ENCODE results near the gene HOXA11.

Gene HOXA11

GRCh38 chr7:27134392-27134791 lies 50.6 kb downstream of the HOXA11 start:
- Histone ChIP-seq H3K4me3 (ENCODE audit: insufficient read depth in 1 of 2, low read depth in 1 of 2, low read length in 2 of 2) (peak overlapping the region in 1 of 2 experiments; percentile 32), H4K91ac (ENCODE audit: low read length) (no peak overlapping the region), H3K23ac (ENCODE audit: low read length in 2 of 2) (no peak overlapping the region), H2AFZ (ENCODE audit: low read depth, low read length) (no peak overlapping the region), H3K36me3 (ENCODE audit: control insufficient read depth in 1 of 2, insufficient read depth in 2 of 2, low read depth in 1 of 2, low read length in 2 of 2) (peaks cover 0 to 3% of the 10 kb centered on the region in 2 experiments), H4K8ac (ENCODE audit: low read length) (no peak overlapping the region), H3K4ac (ENCODE audit: low read depth in 1 of 2, low read length in 2 of 2) (no peak overlapping the region), H3K9ac (ENCODE audit: low read length) (peak overlapping the region; percentile 77), H3K18ac (ENCODE audit: low read depth in 1 of 2, low read length in 2 of 2) (no peak overlapping the region), H3K4me2 (ENCODE audit: low read length, poor library complexity, severe bottlenecking) (no peak overlapping the region), H2BK15ac (ENCODE audit: low read depth, poor library complexity, severe bottlenecking) (no peak overlapping the region), H3K14ac (ENCODE audit: low read length in 2 of 2) (no peak overlapping the region), H3K27ac (ENCODE audit: low read length, poor library complexity, severe bottlenecking) (no peak overlapping the region), H3K27me3 (ENCODE audit: control insufficient read depth in 1 of 2, insufficient read depth in 1 of 2, low read length in 2 of 2) (no peaks in the 10 kb centered on the region), H3K4me1 (ENCODE audit: control insufficient read depth, insufficient read depth, low read depth, low read length) (peaks cover 9% of the 10 kb centered on the region), H2AK5ac (ENCODE audit: low read length, severe bottlenecking) (no peak overlapping the region), H3K9me3 (ENCODE audit: control insufficient read depth, low read length) (no peaks in the 10 kb centered on the region), H3K79me1 (replicated peaks; ENCODE audit: low read length, poor library complexity, severe bottlenecking) (no peaks in the 10 kb centered on the region), H2BK120ac (ENCODE audit: low read depth, low read length) (no peak overlapping the region), H2BK12ac (ENCODE audit: low read length in 2 of 2) (no peak overlapping the region), H2BK5ac (ENCODE audit: low read depth, low read length, poor library complexity, severe bottlenecking) (no peak overlapping the region)
- peak; percentile 49 for DNase-seq
- WGBS: 52% methylated on average over 2 of the region's 2 CpGs

- H2BK15ac ChIP-seq (ENCODE audit: low read depth, poor library complexity, severe bottlenecking): no peak overlapping the region
- peaks cover 13% of the 10 kb centered on the region for H3K4me1 ChIP-seq (ENCODE audit: control insufficient read depth, insufficient read depth, low read depth, low read length)
- no peak for DNase-seq
- H2BK120ac ChIP-seq (ENCODE audit: low read depth, low read length): no peak overlapping the region
- H3K9ac ChIP-seq (ENCODE audit: low read length): peak overlapping the region; percentile 77
- no peak overlapping the region for H3K14ac ChIP-seq (ENCODE audit: low read length in 2 of 2)
- H2AFZ ChIP-seq (ENCODE audit: low read depth, low read length): no peak overlapping the region
- no peak overlapping the region for H4K8ac ChIP-seq (ENCODE audit: low read length)
- no peak overlapping the region for H3K23ac ChIP-seq (ENCODE audit: low read length in 2 of 2)
- H3K27ac ChIP-seq (ENCODE audit: low read length, poor library complexity, severe bottlenecking): no peak overlapping the region
- no peak overlapping the region for H2AK5ac ChIP-seq (ENCODE audit: low read length, severe bottlenecking)
- WGBS: 46% methylated on average over 14 of the region's 18 CpGs
- peak overlapping the region in 1 of 2 experiments; percentile 32 for H3K4me3 ChIP-seq (ENCODE audit: insufficient read depth in 1 of 2, low read depth in 1 of 2, low read length in 2 of 2)
- no peak overlapping the region for H3K4me2 ChIP-seq (ENCODE audit: low read length, poor library complexity, severe bottlenecking)
- H4K91ac ChIP-seq (ENCODE audit: low read length): no peak overlapping the region
- H3K9me3 ChIP-seq (ENCODE audit: control insufficient read depth, low read length): no peaks in the 10 kb centered on the region
- H3K4ac ChIP-seq (ENCODE audit: low read depth in 1 of 2, low read length in 2 of 2): no peak overlapping the region
- no peaks in the 10 kb centered on the region for H3K79me1 ChIP-seq (replicated peaks; ENCODE audit: low read length, poor library complexity, severe bottlenecking)
- H3K27me3 ChIP-seq (ENCODE audit: control insufficient read depth in 1 of 2, insufficient read depth in 1 of 2, low read length in 2 of 2): no peaks in the 10 kb centered on the region
- no peak overlapping the region for H2BK12ac ChIP-seq (ENCODE audit: low read length in 2 of 2)
- no peak overlapping the region for H2BK5ac ChIP-seq (ENCODE audit: low read depth, low read length, poor library complexity, severe bottlenecking)
- H3K36me3 ChIP-seq (ENCODE audit: control insufficient read depth in 1 of 2, insufficient read depth in 2 of 2, low read depth in 1 of 2, low read length in 2 of 2): peaks cover 0 to 6% of the 10 kb centered on the region in 2 experiments
- H3K18ac ChIP-seq (ENCODE audit: low read depth in 1 of 2, low read length in 2 of 2): no peak overlapping the region
Measured at GRCh38 chr7:27133409-27134231, 51.4 kb downstream of the HOXA11 start.

DNA sequence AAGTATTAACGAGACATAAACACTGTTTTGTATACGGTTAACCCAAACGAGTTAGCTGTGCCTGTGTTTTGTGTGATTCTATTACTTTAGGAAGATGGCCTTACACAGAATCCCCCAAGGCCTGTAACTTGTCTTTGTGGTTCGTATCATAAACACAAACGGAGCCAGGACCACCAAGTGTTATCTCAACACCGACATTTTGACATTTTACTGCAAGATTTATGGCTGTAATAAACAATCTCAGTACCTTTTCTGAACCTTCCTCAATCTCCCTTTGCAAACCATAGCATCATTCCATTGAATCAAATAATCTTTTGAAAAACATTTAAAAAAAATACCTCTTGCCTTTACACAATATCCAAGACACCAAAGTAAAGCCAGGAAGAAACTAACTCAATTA lies 52.1 kb downstream of the HOXA11 start:
- Histone ChIP-seq H3K4ac (ENCODE audit: low read depth in 1 of 2, low read length in 2 of 2) (no peak overlapping the region), H3K14ac (ENCODE audit: low read length in 2 of 2) (no peak overlapping the region), H4K8ac (ENCODE audit: low read length) (no peak overlapping the region), H2BK12ac (ENCODE audit: low read length in 2 of 2) (no peak overlapping the region), H3K18ac (ENCODE audit: low read depth in 1 of 2, low read length in 2 of 2) (no peak overlapping the region), H3K4me1 (ENCODE audit: control insufficient read depth, insufficient read depth, low read depth, low read length) (peaks cover 13% of the 10 kb centered on the region), H3K27me3 (ENCODE audit: control insufficient read depth in 1 of 2, insufficient read depth in 1 of 2, low read length in 2 of 2) (no peaks in the 10 kb centered on the region), H3K4me2 (ENCODE audit: low read length, poor library complexity, severe bottlenecking) (no peak overlapping the region), H2BK120ac (ENCODE audit: low read depth, low read length) (no peak overlapping the region), H3K23ac (ENCODE audit: low read length in 2 of 2) (no peak overlapping the region), H2BK5ac (ENCODE audit: low read depth, low read length, poor library complexity, severe bottlenecking) (no peak overlapping the region), H4K91ac (ENCODE audit: low read length) (no peak overlapping the region), H3K9me3 (ENCODE audit: control insufficient read depth, low read length) (no peaks in the 10 kb centered on the region), H3K36me3 (ENCODE audit: control insufficient read depth in 1 of 2, insufficient read depth in 2 of 2, low read depth in 1 of 2, low read length in 2 of 2) (peaks cover 0 to 8% of the 10 kb centered on the region in 2 experiments), H2BK15ac (ENCODE audit: low read depth, poor library complexity, severe bottlenecking) (no peak overlapping the region), H3K4me3 (ENCODE audit: insufficient read depth in 1 of 2, low read depth in 1 of 2, low read length in 2 of 2) (no peak overlapping the region), H3K79me1 (replicated peaks; ENCODE audit: low read length, poor library complexity, severe bottlenecking) (no peaks in the 10 kb centered on the region), H2AFZ (ENCODE audit: low read depth, low read length) (no peak overlapping the region), H2AK5ac (ENCODE audit: low read length, severe bottlenecking) (no peak overlapping the region), H3K9ac (ENCODE audit: low read length) (no peak overlapping the region), H3K27ac (ENCODE audit: low read length, poor library complexity, severe bottlenecking) (no peak overlapping the region)
- DNase-seq: no peak
- 22% methylated on average over 6 of the region's 6 CpGs for WGBS

DNA sequence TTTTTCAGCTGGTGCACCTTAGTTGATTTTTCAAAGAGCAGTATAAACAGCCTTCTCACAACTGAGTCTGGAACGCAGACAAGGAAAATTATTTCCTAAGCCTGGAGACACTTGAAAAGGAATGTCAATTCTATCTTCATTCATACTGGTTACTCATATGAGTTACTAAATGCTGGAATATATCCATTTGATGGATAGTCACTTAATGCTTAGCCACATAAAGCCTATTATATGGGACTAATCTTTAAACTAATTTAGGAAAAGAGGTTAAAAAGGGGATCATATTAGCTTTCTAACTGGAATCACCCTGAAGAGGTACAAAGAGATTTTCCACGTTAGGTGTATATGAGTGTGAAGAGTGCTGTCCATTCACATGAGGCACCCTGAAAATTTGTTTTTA lies 52.8 kb downstream of the HOXA11 start:
- Histone ChIP-seq H2BK120ac (ENCODE audit: low read depth, low read length) (no peak overlapping the region), H3K4me3 (ENCODE audit: insufficient read depth in 1 of 2, low read depth in 1 of 2, low read length in 2 of 2) (no peak overlapping the region), H3K36me3 (ENCODE audit: control insufficient read depth in 1 of 2, insufficient read depth in 2 of 2, low read depth in 1 of 2, low read length in 2 of 2) (peaks cover 0 to 5% of the 10 kb centered on the region in 2 experiments), H4K8ac (ENCODE audit: low read length) (no peak overlapping the region), H3K23ac (ENCODE audit: low read length in 2 of 2) (no peak overlapping the region), H4K91ac (ENCODE audit: low read length) (no peak overlapping the region), H2BK12ac (ENCODE audit: low read length in 2 of 2) (no peak overlapping the region), H3K4me1 (ENCODE audit: control insufficient read depth, insufficient read depth, low read depth, low read length) (peaks cover 13% of the 10 kb centered on the region), H3K18ac (ENCODE audit: low read depth in 1 of 2, low read length in 2 of 2) (no peak overlapping the region), H3K14ac (ENCODE audit: low read length in 2 of 2) (no peak overlapping the region), H3K4me2 (ENCODE audit: low read length, poor library complexity, severe bottlenecking) (no peak overlapping the region), H3K9ac (ENCODE audit: low read length) (peak overlapping the region; percentile 87), H2AFZ (ENCODE audit: low read depth, low read length) (no peak overlapping the region), H3K9me3 (ENCODE audit: control insufficient read depth, low read length) (no peaks in the 10 kb centered on the region), H3K79me1 (replicated peaks; ENCODE audit: low read length, poor library complexity, severe bottlenecking) (no peaks in the 10 kb centered on the region), H2AK5ac (ENCODE audit: low read length, severe bottlenecking) (no peak overlapping the region), H3K27ac (ENCODE audit: low read length, poor library complexity, severe bottlenecking) (no peak overlapping the region), H3K4ac (ENCODE audit: low read depth in 1 of 2, low read length in 2 of 2) (no peak overlapping the region), H2BK15ac (ENCODE audit: low read depth, poor library complexity, severe bottlenecking) (no peak overlapping the region), H3K27me3 (ENCODE audit: control insufficient read depth in 1 of 2, insufficient read depth in 1 of 2, low read length in 2 of 2) (no peaks in the 10 kb centered on the region), H2BK5ac (ENCODE audit: low read depth, low read length, poor library complexity, severe bottlenecking) (no peak overlapping the region)
- no peak for DNase-seq
- WGBS: 62% methylated on average over 2 of the region's 2 CpGs
